HG03378 (cell line): Measurements from ENCODE around the gene IGSF23.
"Not testable (repeated sequence)": the region's sequence is repeated elsewhere in the genome, so short reads cannot be mapped to it uniquely, and the experiment has no call there.

Experiments used
- ATAC-seq: cut with Tn5 transposase; IDR thresholded peaks from one replicate; pipeline ENCODE4 v1.9.1; 2021; ENCODE audit warnings: mild to moderate bottlenecking, moderate library complexity; ENCODE audit not compliant: unreplicated experiment

IGSF23 gene

GRCh38 chr19:44609219-44609618 lies 4.1 kb upstream of the IGSF23 start:
- no peak for ATAC-seq

- ATAC-seq, result not testable (repeated sequence)
Observed at GRCh38 chr19:44610497-44610896, 2.9 kb upstream of the IGSF23 start.

GRCh38 chr19:44611812-44612295 lies 1.5 kb upstream of the IGSF23 start:
- no peak for ATAC-seq

DNA sequence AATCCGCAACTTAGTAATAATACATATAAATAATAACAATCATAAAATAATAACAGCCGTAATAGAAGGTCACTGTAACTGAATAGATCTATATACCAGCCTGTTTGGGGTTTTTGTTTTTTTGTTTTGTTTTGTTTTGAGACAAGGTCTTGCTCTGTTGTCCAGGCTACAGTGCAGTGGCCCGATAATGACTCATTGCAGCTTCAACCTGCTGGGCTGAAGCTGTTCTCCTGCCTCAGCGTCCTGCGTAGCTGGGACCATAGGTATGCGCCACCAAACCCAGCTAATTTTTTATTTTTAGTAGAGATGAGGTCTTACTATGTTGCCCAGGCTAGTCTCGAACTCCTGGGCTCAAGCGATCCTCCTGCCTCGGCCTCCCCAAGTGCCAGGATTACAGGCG lies 950 bp downstream of the IGSF23 start:
- ATAC-seq, result no peak

DNA sequence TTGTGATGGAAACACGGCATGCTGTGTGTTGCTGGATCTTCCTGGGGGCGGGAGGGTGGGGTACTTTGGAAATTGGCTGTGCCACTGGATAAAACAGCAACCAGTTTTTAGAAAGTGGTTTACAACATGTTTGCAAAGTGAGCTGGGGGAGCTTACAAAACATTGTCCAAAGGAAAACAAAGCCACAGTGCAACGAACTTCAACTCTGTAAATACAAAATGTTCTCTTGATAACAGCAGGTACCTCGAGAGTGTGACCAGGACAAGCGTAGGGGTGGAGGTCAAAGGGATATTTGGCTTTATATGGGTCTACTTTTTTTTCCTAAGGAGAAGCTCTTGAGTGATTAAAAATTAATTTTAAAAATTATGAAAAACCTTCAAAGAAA lies 2.5 kb downstream of the IGSF23 start:
- no peak for ATAC-seq

GRCh38 chr19:44617110-44617880 lies 3.9 kb downstream of the IGSF23 start:
- ATAC-seq, result no peak

- ATAC-seq, result no peak
Observed at GRCh38 chr19:44618640-44619357, 5.4 kb downstream of the IGSF23 start.

DNA sequence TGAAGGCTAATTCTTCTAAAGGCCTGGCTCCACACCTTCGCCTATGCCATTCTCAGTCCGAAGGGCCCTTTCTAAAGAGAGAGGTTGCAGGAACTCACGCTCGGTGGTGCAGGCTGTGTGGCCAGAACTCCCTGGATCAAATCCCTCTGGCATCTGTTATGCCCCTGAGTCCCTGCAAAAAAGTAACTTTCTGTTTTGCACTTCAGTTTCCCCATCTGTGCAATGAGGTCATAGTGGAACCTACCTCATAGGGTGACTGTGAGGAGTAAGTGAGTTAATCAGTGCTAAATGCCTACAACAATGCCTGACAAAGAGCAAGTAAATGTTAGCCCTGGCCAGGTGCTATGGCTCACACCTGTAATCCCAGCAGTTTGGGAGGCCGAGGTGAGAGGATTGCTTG lies 7.3 kb downstream of the IGSF23 start:
- ATAC-seq, result no peak

GRCh38 chr19:44621367-44621766 lies 8.0 kb downstream of the IGSF23 start:
- ATAC-seq, result no peak

GRCh38 chr19:44623080-44623479 lies 9.7 kb downstream of the IGSF23 start:
- ATAC-seq, result no peak

DNA sequence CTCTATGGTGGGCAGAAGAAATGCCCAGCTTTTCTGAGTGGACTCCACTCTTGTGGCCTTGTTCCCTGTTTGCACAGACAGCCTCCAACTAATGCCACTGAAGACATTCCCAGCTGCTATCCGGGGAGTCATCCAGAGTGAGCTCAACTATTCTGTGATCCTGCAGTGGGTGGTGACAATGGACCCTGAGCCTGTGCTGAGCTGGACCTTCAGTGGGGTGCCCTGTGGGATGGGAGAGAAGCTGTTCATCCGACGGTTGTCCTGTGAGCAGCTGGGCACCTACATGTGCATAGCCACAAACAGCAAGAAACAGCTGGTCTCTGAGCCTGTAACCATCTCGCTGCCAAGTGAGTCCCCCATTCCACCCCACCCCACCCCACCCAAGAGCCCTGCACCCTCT lies 10.3 kb downstream of the IGSF23 start:
- no peak for ATAC-seq

GRCh38 chr19:44624840-44625354 lies 11.5 kb downstream of the IGSF23 start:
- no peak for ATAC-seq

DNA sequence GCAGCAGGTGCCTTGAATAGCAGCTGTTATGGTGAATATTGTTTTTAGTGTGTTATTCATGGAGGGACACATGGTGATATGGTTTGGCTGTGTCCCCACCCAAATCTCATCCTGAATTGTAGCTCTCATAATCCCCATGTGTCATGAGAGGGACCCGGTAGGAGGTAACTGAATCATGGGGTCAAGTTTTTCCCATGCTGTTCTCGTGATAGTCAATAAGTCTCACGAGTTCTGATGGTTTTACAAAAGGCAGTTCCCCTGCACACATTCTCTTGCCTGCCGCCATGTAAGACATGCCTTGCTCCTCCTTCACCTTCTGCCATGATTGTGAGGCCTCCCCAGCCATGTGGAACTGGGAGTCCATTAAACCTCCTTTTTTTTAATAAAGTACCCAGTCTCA lies 12.3 kb downstream of the IGSF23 start:
- not testable (repeated sequence) for ATAC-seq

GRCh38 chr19:44626048-44626624 lies 12.8 kb downstream of the IGSF23 start:
- no peak for ATAC-seq

GRCh38 chr19:44627631-44628030 lies 14.3 kb downstream of the IGSF23 start:
- ATAC-seq, result no peak

DNA sequence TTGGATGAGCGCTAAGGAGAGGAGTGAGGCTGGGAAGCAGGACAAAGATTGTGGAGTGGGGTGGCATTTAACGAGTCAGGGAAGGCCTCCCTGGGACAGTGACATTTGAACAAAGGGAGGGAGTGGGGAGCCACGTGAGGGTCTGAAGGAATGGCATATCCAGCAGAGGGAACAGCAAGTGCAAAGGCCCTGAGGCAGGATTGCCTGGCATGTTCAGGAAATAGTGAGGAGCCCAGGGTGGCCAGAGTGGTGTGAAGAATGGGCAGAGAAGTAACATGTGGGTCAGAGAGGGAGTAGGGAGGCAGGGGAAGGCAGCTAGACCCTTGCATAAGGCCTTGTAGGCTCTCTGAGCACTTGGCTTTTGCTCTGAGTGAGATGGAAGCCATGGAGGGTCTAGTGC lies 15.4 kb downstream of the IGSF23 start:
- ATAC-seq, result no peak

GRCh38 chr19:44631611-44632010 lies 18.2 kb downstream of the IGSF23 start:
- not testable (repeated sequence) for ATAC-seq

GRCh38 chr19:44634058-44634457 lies 20.7 kb downstream of the IGSF23 start:
- not testable (repeated sequence) for ATAC-seq

DNA sequence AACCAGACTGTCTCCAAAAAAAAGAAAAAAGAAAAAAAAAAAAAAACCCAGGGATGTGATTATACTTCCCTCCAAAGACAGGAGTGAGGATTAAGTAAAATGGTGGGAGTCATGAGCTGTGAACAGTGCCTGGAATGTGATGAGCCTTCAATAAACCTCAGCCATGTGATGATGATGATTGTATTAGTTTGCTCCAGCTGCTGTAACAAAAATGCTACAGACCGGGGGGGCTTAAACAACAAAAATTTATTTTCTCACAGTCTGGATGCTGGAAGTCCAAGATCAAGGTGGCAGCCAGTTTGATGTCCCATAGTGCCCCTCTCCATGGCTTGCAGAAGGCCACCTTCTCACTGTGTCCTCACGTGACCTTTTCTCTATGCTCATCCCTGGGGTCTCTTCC lies 21.4 kb downstream of the IGSF23 start:
- ATAC-seq, result no peak

- no peak for ATAC-seq
Observed at GRCh38 chr19:44635581-44636438, 22.4 kb downstream of the IGSF23 start.
